HG03378 (cell line): ENCODE measurements around the gene AQP12A.
"Not testable (repeated sequence)": the region's sequence is repeated elsewhere in the genome, so short reads cannot be mapped to it uniquely, and the experiment has no call there.

Source experiments
- ATAC-seq: cut with Tn5 transposase; IDR thresholded peaks from one replicate; pipeline ENCODE4 v1.9.1; 2021; ENCODE audit warnings: mild to moderate bottlenecking, moderate library complexity; ENCODE audit not compliant: unreplicated experiment

The AQP12A gene, protein sequence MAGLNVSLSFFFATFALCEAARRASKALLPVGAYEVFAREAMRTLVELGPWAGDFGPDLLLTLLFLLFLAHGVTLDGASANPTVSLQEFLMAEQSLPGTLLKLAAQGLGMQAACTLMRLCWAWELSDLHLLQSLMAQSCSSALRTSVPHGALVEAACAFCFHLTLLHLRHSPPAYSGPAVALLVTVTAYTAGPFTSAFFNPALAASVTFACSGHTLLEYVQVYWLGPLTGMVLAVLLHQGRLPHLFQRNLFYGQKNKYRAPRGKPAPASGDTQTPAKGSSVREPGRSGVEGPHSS

DNA sequence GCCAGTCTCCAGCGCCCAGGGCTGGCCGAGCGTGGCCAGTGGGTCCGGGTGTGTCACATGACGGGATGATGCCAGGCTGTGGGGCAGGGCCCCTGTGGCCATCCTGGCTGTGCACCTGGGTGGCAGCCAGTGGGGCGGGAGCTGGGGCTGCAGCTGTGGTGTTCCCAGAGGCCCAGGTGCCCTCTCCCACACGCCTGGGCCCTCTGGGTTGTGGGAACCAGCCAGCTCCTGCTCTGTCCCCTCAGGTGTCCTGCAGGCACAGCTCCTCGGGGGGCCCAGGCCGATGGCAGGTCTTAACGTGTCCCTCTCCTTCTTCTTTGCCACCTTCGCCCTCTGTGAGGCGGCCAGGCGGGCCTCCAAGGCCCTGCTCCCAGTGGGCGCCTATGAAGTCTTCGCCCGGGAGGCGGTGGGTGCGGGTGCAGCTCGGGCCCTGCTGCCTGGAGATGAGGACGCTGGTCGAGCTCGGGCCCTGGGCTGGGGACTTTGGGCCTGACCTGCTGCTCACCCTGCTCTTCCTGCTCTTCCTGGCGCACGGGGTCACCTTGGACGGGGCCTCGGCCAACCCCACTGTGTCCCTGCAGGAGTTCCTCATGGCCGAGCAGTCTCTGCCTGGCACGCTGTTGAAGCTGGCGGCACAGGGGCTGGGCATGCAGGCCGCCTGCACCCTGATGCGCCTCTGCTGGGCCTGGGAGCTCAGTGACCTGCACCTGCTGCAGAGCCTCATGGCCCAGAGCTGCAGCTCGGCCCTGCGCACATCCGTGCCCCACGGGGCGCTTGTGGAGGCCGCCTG lies at the start of gene AQP12A:
Gene AQP12A (plus strand): TSS at position 236 of the 790 bp plus-strand sequence. CDS start 48 bp downstream, at position 284.
- ATAC-seq, result not testable (repeated sequence)

DNA sequence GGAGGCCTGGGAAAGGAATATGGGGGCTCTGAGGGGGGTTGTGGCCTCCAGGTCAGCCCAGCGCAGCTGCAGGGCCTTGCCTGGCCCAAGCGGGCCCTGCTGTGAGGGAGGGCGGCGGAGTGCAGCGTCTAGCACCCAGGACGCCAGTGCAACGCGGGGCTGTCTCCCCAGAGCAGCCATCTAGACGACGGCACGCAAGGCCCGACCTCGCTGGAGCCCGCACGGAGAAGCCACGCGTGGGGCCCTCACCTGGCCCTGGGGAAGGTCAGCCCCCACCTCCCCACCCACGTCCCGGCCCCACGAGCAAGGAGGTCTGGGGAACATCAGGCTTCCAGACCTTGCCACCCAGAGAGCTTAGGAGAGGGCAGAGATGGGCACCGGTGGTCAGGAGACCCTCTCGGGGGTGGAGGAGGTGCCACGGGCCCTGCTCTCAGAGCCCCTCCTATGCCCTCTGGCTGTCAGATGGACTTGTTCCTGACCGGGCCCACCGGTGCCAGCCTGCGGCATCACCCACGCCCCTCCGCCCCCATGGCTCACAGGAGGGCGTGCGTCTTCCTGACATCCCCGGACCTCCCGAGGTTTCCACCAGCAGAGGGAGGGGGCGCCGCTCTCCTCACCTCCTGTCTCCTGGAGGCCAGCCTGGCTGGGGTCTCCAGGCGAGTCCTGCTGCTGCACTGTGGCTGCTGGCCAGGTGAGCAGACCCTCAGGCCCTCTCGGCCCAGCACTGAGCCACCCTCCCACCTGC lies 49.4 kb upstream of the AQP12A start:
- ATAC-seq, result no peak

GRCh38 chr2:240642806-240643092 lies 48.9 kb upstream of the AQP12A start:
- ATAC-seq, result no peak

- ATAC-seq, result no peak
These were observed 48.4 kb upstream of the AQP12A start for GRCh38 chr2:240643093-240643810.

GRCh38 chr2:240643811-240644150 lies 47.9 kb upstream of the AQP12A start:
- no peak for ATAC-seq

GRCh38 chr2:240644171-240644651 lies 47.5 kb upstream of the AQP12A start:
- no peak for ATAC-seq

DNA sequence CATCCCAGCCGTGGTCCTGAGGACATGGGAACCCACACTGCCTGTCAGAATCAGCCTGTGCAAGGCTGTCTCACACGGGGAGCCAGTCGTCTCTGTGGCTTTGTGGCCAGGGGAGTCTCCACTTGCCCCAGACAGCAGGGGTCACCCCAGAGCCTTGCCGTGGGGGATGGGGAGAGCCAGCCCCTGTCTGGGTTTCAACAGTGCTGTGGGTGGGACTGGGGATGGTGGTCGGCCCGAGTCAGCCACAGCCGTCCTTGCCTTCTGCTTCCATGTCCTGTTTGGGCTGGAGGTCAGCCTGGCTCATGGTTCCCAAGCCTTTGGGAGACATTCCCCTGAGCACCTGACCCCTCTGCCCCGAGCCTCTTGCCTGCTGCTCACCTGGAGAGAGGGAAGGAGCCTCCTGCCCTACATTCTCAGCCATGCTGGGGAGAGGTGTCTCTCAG lies 46.8 kb upstream of the AQP12A start:
- no peak for ATAC-seq

- no peak for ATAC-seq
These were observed 46.3 kb upstream of the AQP12A start for GRCh38 chr2:240645346-240645745.

DNA sequence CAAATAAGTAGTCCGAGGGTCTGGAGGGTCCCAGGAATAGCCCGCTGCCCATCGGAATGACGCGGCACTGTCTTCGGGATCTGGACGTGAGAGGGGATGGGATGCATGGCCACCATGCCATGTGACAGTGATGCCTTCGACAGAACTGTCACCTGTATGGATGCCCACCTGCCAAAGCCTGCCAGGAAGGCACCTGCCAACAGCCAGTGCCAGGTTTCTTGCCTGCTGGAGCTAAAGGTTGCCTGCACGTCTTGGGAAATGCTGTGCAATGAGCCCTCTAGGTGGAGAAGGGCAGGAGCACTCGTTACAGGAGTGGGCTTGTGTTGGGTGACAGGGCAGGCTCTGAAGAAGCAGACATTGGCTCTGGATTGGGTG lies 45.9 kb upstream of the AQP12A start:
- ATAC-seq, result no peak

- no peak for ATAC-seq
These were observed 45.3 kb upstream of the AQP12A start for GRCh38 chr2:240646176-240646899.

DNA sequence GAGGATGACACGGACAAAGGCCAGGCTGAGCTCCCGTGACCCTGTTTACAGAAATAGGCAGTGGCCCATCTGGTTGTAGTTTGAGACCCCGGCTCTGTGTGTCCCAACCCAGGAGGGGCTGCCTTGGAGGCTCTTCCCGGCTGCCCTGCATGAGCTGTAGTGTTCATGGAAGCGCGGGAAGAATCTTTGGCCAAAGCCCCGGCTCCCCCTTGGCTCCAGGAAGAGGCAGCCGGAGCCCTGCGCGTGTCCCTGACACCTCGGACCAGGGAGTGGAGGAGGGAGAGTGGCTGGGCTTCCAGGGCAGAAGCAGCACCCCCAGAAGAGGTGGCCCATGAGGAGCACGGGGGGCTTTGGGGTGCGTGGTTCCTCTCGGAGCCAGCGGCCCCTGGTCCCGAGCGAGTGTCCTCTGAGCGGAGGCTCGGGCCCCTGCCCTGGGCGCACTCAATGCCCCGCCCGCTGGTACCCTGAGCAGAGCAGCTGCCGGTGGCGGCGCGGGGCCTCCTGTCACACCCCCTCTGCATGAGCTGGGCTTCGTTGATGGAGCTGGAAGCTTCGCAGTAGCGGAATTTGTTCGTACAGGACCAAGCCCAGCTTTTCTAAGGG lies 44.7 kb upstream of the AQP12A start:
- ATAC-seq, result no peak

GRCh38 chr2:240647503-240648154 lies 44.0 kb upstream of the AQP12A start:
- ATAC-seq, result no peak

GRCh38 chr2:240648155-240648649 lies 43.5 kb upstream of the AQP12A start:
- ATAC-seq, result no peak

GRCh38 chr2:240648650-240649275 lies 42.9 kb upstream of the AQP12A start:
- ATAC-seq, result no peak

DNA sequence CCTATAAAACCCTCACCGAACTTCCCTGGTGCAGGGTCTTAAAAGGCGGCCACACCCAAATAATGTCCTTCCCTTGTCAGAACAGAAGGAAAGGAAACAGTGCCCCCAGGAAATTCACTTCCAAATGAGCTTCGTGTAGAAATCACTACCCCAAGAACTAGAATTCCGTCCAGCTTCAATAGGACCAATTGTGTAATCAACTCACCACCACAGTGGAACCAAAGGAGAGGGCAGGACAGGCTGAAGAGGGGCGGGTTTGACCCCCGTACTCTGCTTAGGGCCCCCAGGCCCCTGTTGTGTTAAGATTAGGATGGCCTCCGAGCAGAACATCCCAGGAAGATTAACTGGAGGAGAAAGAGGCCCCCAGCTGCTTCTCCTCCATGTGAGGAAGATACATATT lies 42.3 kb upstream of the AQP12A start:
- no peak for ATAC-seq

DNA sequence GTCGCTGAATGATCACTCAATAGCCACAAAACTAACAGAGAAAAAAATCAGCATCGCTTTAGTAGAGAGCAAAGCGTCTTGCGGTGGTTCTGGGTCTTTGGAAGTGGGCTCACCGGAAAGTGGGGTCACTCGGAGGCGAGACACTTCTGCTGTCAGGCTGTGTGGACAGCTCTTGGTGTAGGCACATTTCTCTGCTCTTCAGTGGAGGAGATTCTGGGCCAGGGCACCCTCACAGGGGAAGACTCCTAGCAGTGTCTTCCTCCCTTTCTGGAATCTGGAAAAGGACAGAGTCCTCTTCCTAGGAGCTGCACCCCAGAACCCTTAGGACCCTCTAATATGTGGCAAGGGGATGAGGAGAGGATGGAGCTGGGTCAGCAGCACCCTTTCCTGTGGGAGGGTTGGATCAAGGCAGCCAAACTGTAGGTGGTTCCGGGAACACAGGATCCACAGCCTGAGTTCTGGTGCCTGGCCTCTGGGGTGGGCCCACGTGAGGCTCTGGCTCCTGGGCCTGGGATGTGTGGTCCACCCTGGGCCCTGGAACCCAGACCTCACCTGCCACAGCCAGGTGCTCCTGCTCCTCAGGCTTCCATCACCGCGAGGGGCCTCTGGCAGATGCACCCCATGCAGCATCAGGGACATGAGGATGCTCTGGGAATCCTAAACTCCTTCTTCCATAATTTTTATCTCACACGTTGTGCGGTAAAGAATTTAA lies 41.3 kb upstream of the AQP12A start:
- no peak for ATAC-seq

- no peak for ATAC-seq
These were observed 40.5 kb upstream of the AQP12A start for GRCh38 chr2:240651185-240651584.
